B cell (primary cell): Measurements from ENCODE around the gene SLC18A3. TPM values are rescaled to one million over a fixed set of nuclear protein-coding genes. Genes with fewer than 3 reads are reported as not detected.

Experiments
- ATAC-seq: fragments of 200-7000 bp; cut with Tn5 transposase; one replicate; pipeline ENCODE4 v1.10.0; 2021; ENCODE audit warnings: low read depth, mild to moderate bottlenecking, moderate number of reproducible peaks, moderate library complexity
- CTCF ChIA-PET: fragments of 350-600 bp; sonication (Branson Sonifier 250); formaldehyde crosslinking; loops from one replicate; lab custom pipeline; 2021; ENCODE audit warnings: antibody characterized with exemption, inconsistent platforms; lab: Charles Lee
- POLR2A ChIA-PET: fragments of 350-600 bp; sonication (Branson Sonifier 250); formaldehyde crosslinking; loops from one replicate; lab custom pipeline; 2021; ENCODE audit warnings: antibody characterized with exemption; lab: Charles Lee
- DNase-seq: peaks from one replicate; pipeline ENCODE4 v3.0.0; 2013
- H2AFZ ChIP-seq: 2 replicates; pipeline ENCODE4 v1.6.1; 2012; ENCODE audit warnings: mild to moderate bottlenecking, low read depth, low read length; ENCODE audit not compliant: insufficient read depth, poor library complexity, severe bottlenecking
- H3K27ac ChIP-seq, 2 donors: 1 replicate in 1 of 2; 2 replicates in 1 of 2; pipeline ENCODE4 v1.5.1; 2012 to 2013; ENCODE audit warnings: low read length in 2 of 2, mild to moderate bottlenecking in 2 of 2, moderate library complexity in 1 of 2
- H3K27me3 ChIP-seq, 4 experiments: fragments of 200-600 bp in 1 of 4; sonication (generic) in 1 of 4; replicated peaks in 1 of 4; 1 replicate in 2 of 4; 2 replicates in 2 of 4; pipeline versions ENCODE4 v1.6.1 to v1.7.0; 2013 to 2016; ENCODE audit warnings: low read length in 3 of 4, mild to moderate bottlenecking in 2 of 4, mixed read lengths in 1 of 4, moderate library complexity in 1 of 4; ENCODE audit not compliant: insufficient read depth in 4 of 4, control insufficient read depth in 3 of 4; ENCODE audit errors: control extremely low read depth in 1 of 4
- H3K36me3 ChIP-seq, 2 experiments: replicated peaks in 1 of 2; 1 replicate in 1 of 2; 2 replicates in 1 of 2; pipeline versions ENCODE4 v1.6.1 to v1.7.1; 2013; ENCODE audit warnings: low read length in 1 of 2; ENCODE audit not compliant: insufficient read depth in 2 of 2, control insufficient read depth in 1 of 2; ENCODE audit errors: control extremely low read depth in 1 of 2, extremely low read depth in 1 of 2
- H3K4me1 ChIP-seq, 2 donors: fragments of 200-600 bp in 1 of 2; sonication (generic) in 1 of 2; 1 replicate in 1 of 2; 2 replicates in 1 of 2; pipeline versions ENCODE4 v1.5.1 to v1.6.1; 2013 to 2017; ENCODE audit warnings: low read length in 2 of 2; ENCODE audit not compliant: control insufficient read depth in 2 of 2, insufficient read depth in 2 of 2
- H3K4me2 ChIP-seq: replicated peaks from 2 replicates; pipeline ENCODE3; 2012; ENCODE audit warnings: mild to moderate bottlenecking, low read depth, low read length; ENCODE audit not compliant: poor library complexity, severe bottlenecking
- H3K4me3 ChIP-seq, 5 experiments: fragments of 200-600 bp in 1 of 5; sonication (generic) in 1 of 5; 1 replicate in 3 of 5; 2 replicates in 2 of 5; pipeline versions ENCODE4 v1.5.1 to v1.7.0; 2011 to 2016; ENCODE audit warnings: low read length in 4 of 5, mild to moderate bottlenecking in 4 of 5, low read depth in 2 of 5, control low read depth in 1 of 5, moderate library complexity in 1 of 5; ENCODE audit not compliant: insufficient read depth in 1 of 5; ENCODE audit errors: control extremely low read depth in 1 of 5, extremely low read depth in 1 of 5
- H3K79me2 ChIP-seq: fragments of 200-600 bp; sonication (generic); one replicate; pipeline ENCODE4 v1.6.0; 2016; ENCODE audit warnings: low read length; ENCODE audit not compliant: control insufficient read depth, insufficient read depth
- H3K9ac ChIP-seq: fragments of 200-600 bp; sonication (generic); 2 replicates; pipeline ENCODE4 v1.6.1; 2017; ENCODE audit warnings: mild to moderate bottlenecking, low read length, moderate library complexity
- H3K9me3 ChIP-seq, 3 donors: one replicate each; pipeline versions ENCODE4 v1.6.1 to v1.7.1; 2013; ENCODE audit warnings: low read length in 2 of 3; ENCODE audit not compliant: control insufficient read depth in 2 of 3, insufficient read depth in 1 of 3; ENCODE audit errors: control extremely low read depth in 1 of 3
- H4K20me1 ChIP-seq: 2 replicates; pipeline ENCODE4 v1.6.0; 2012; ENCODE audit warnings: mild to moderate bottlenecking, low read length; ENCODE audit not compliant: insufficient read depth, control insufficient read depth, poor library complexity, severe bottlenecking
- H3K27ac Mint-ChIP-seq: one replicate; pipeline ENCODE4 v1.8.0; 2021; ENCODE audit warnings: mixed read lengths
- H3K27me3 Mint-ChIP-seq: one replicate; pipeline ENCODE4 v1.8.0; 2021; ENCODE audit warnings: mixed read lengths
- H3K4me1 Mint-ChIP-seq: one replicate; pipeline ENCODE4 v1.8.0; 2021; ENCODE audit warnings: mixed read lengths
- H3K4me3 Mint-ChIP-seq: one replicate; pipeline ENCODE4 v1.8.0; 2021; ENCODE audit warnings: mixed read lengths
- H3K9me3 Mint-ChIP-seq: one replicate; pipeline ENCODE4 v1.8.0; 2022; ENCODE audit warnings: mixed read lengths; ENCODE audit not compliant: insufficient read depth
- EZH2 ChIP-seq: IDR thresholded peaks from 2 replicates; pipeline ENCODE4 v1.6.1; 2012; ENCODE audit warnings: borderline replicate concordance, low read depth, mild to moderate bottlenecking, moderate library complexity, low read length; ENCODE audit not compliant: insufficient read depth, poor library complexity, severe bottlenecking
- WGBS: methylation state at CpG from one replicate; pipeline ENCODE4 v1.1.5; 2013; ENCODE audit warnings: missing lambda C conversion rate; ENCODE audit not compliant: insufficient coverage; 5-methylcytosine and 5-hydroxymethylcytosine counted together
- intact Hi-C: fragments of 100-400 bp; cut with micrococcal nuclease; formaldehyde crosslinking; loops from one replicate; pipeline ENCODE4 v1.10.0; 2022
- polyA plus RNA-seq: library from polyadenylated mRNA; depleted of rRNA; stranded (reverse); fragments of >200 nt; gene quantifications from 2 replicates; pipeline ENCODE4 v1.2.3, GENCODE V29; 2012
- total RNA-seq, 2 donors: library from RNA; stranded (reverse); fragments of 120-200 nt in 1 of 2; gene quantifications; 1 replicate in 1 of 2; 2 replicates in 1 of 2; pipeline versions ENCODE4 v1.2.3 to v1.2.4, GENCODE V29; 2013 to 2022
- TF ChIP-seq, protein P1 (sequence below): fragments of 200-600 bp; IDR thresholded peaks from one replicate; pipeline ENCODE4 v1.8.0; 2022; ENCODE audit warnings: antibody characterized with exemption, mild to moderate bottlenecking

Gene SLC18A3
- total and polyA plus RNA-seq, 2 donors (not counting 1 experiment from before 2014, with no cell fraction given): not detected

DNA sequence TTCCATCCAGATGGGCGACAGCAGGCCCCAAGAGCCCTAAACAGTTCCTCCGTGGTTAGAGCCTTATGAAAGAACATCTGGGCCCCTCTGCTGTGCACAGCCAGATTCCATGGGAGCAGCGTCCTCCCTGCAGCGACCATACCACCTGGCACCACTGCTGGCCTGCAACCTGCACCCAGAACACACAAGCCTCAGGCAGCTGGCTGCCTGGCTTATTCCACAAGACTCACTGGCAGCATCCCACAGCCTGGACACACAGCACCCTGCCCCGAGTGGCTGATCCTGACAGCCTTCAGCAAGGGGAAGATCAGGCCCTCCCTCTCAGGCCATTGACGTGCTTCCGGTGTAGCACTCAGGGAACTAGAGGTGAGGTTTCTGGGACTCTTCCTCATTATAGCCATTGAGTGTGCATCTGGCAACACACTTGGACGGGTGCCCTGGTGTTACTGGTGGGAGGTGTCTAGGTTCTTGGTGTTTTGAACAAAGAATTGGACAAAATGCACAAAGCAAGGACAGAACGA lies 37.5 kb upstream of the SLC18A3 start:
- Mint-ChIP-seq H3K9me3 (no peaks in the 10 kb centered on the region), H3K27ac (no peak overlapping the region), H3K4me3 (no peak overlapping the region), H3K4me1 (peaks cover 14% of the 10 kb centered on the region), H3K27me3 (peaks cover 27% of the 10 kb centered on the region)
- ChIA-PET CTCF (no interaction called here), POLR2A (no interaction called here)
- peaks cover 0 to 4% (median 1%) of the 10 kb centered on the region in 4 experiments for H3K27me3 ChIP-seq
- DNase-seq: no peak
- ATAC-seq: no peak
- no peaks in the 10 kb centered on the region for H3K79me2 ChIP-seq
- WGBS: 84% methylated on average over 8 of the region's 9 CpGs
- H2AFZ ChIP-seq: no peak overlapping the region
- no peaks in the 10 kb centered on the region for H4K20me1 ChIP-seq
- TF ChIP-seq EZH2: no peak
- TF ChIP-seq, protein P1, sequence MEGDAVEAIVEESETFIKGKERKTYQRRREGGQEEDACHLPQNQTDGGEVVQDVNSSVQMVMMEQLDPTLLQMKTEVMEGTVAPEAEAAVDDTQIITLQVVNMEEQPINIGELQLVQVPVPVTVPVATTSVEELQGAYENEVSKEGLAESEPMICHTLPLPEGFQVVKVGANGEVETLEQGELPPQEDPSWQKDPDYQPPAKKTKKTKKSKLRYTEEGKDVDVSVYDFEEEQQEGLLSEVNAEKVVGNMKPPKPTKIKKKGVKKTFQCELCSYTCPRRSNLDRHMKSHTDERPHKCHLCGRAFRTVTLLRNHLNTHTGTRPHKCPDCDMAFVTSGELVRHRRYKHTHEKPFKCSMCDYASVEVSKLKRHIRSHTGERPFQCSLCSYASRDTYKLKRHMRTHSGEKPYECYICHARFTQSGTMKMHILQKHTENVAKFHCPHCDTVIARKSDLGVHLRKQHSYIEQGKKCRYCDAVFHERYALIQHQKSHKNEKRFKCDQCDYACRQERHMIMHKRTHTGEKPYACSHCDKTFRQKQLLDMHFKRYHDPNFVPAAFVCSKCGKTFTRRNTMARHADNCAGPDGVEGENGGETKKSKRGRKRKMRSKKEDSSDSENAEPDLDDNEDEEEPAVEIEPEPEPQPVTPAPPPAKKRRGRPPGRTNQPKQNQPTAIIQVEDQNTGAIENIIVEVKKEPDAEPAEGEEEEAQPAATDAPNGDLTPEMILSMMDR: no peak
- H3K9ac ChIP-seq: no peak overlapping the region
- no peak overlapping the region for H3K4me3 ChIP-seq
- no peak overlapping the region for H3K27ac ChIP-seq
- H3K4me1 ChIP-seq: peaks cover 0 to 8% of the 10 kb centered on the region in 2 donors
- no peaks in the 10 kb centered on the region for H3K36me3 ChIP-seq
- intact Hi-C loops: no loop called here
- peaks cover 0 to 3% (median 0%) of the 10 kb centered on the region in 3 donors for H3K9me3 ChIP-seq
- no peak overlapping the region for H3K4me2 ChIP-seq

DNA sequence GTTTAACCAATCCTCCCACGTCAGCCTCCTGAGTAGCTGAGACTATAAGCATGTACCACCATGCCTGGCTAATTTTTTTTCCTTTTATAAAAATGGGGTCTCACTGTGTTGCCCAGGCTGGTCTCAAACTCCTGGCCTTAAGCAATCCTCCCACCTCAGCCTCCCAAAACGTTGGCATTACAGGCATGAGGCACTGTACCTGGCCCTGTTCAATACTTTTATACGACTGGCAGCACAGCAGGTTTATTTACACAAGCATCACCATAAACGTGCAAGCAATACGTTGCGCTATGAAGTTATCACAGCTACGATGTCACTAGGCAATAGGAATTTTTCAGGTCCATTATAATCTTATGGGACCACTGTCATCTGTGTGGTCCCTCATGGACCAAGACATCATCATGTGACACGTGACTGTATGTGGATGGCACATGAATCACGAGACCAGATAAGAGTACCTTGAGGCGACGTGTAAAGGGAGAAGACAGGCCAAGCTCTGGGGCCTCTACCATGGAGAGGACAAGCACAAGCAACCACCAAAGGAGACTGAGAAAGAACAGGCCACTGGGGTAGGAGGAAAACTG lies 34.5 kb upstream of the SLC18A3 start:
- POLR2A ChIA-PET: no interaction called here
- TF ChIP-seq EZH2: no peak
- TF ChIP-seq, protein P1: no peak
- Mint-ChIP-seq H3K4me3 (no peak overlapping the region), H3K27me3 (peaks cover 20% of the 10 kb centered on the region), H3K4me1 (no peaks in the 10 kb centered on the region), H3K9me3 (no peaks in the 10 kb centered on the region), H3K27ac (no peak overlapping the region)
- Histone ChIP-seq H3K36me3 (no peaks in the 10 kb centered on the region), H3K27ac (no peak overlapping the region), H3K79me2 (no peaks in the 10 kb centered on the region), H3K4me1 (no peaks in the 10 kb centered on the region), H2AFZ (no peak overlapping the region), H3K9me3 (no peaks in the 10 kb centered on the region), H3K9ac (no peak overlapping the region), H4K20me1 (no peaks in the 10 kb centered on the region), H3K4me2 (no peak overlapping the region), H3K4me3 (no peak overlapping the region), H3K27me3 (peaks cover 0 to 2% (median under 1%) of the 10 kb centered on the region in 4 experiments)
- ATAC-seq (no peak), DNase-seq (no peak)
- intact Hi-C loops: no loop called here
- CTCF ChIA-PET: no interaction called here
- WGBS: 91% methylated on average over 11 of the region's 11 CpGs
